Measurements from ENCODE around the gene LIPN.
A peak's percentile ranks its signal among the peaks of the same experiment; 100 is the strongest.

Gene LIPN

GRCh38 chr10:88786032-88786770 is 26.4 kb downstream of the LIPN start:
- DNase-seq: no peak

GRCh38 chr10:88787463-88787862 is 27.6 kb downstream of the LIPN start:
- DNase-seq: no peak

- no peak for DNase-seq
These were observed 29.1 kb downstream of the LIPN start for GRCh38 chr10:88788924-88789323.

- no peak for DNase-seq
These were observed 32.1 kb downstream of the LIPN start for GRCh38 chr10:88791924-88792323.

- peak; percentile 56 for DNase-seq
These were observed 32.8 kb downstream of the LIPN start for GRCh38 chr10:88792661-88793060.

- DNase-seq: peak; percentile 44
These were observed 34.0 kb downstream of the LIPN start for GRCh38 chr10:88793712-88794299.

GRCh38 chr10:88794731-88795130 is 34.9 kb downstream of the LIPN start:
- peak; percentile 21 for DNase-seq

GRCh38 chr10:88800152-88801125 is 40.6 kb downstream of the LIPN start:
- peak; percentile 89 for DNase-seq

- no peak for DNase-seq
These were observed 42.9 kb downstream of the LIPN start, which contains the start of gene LIPM for GRCh38 chr10:88802523-88803285. TSS of gene LIPM (plus strand) at chr10:88802730. CDS start at chr10:88802897, 167 bp downstream.

- DNase-seq: no peak
These were observed 43.8 kb downstream of the LIPN start for GRCh38 chr10:88803641-88804040.

- no peak for DNase-seq
These were observed 44.4 kb downstream of the LIPN start for GRCh38 chr10:88804083-88804812.

GRCh38 chr10:88805361-88805760 is 45.5 kb downstream of the LIPN start:
- no peak for DNase-seq

- no peak for DNase-seq
These were observed 46.1 kb downstream of the LIPN start for GRCh38 chr10:88805924-88806323.

- DNase-seq: no peak
These were observed 49.8 kb downstream of the LIPN start for GRCh38 chr10:88809621-88810020.

GRCh38 chr10:88810196-88810961 is 50.6 kb downstream of the LIPN start:
- DNase-seq: peak; percentile 27

GRCh38 chr10:88813200-88813599 is 53.4 kb downstream of the LIPN start:
- DNase-seq: no peak

GRCh38 chr10:88819290-88819689 is 59.5 kb downstream of the LIPN start:
- DNase-seq: peak; percentile 16

GRCh38 chr10:88820748-88821401 is 61.1 kb downstream of the LIPN start:
- peak; percentile 48 for DNase-seq

- DNase-seq: no peak
These were observed 66.6 kb downstream of the LIPN start for GRCh38 chr10:88826388-88826787.

- DNase-seq: no peak
These were observed 67.9 kb downstream of the LIPN start for GRCh38 chr10:88827671-88828070.

GRCh38 chr10:88828310-88828709 is 68.5 kb downstream of the LIPN start:
- no peak for DNase-seq
